Omental fat pad (tissue), 4 donors: ENCODE measurements around the gene CAPN14. TPM values are rescaled to one million over a fixed set of nuclear protein-coding genes. Genes with fewer than 3 reads are reported as not detected.

Experiments
- ATAC-seq: fragments of 150-250 bp; one replicate; pipeline ENCODE4 v1.9.1; 2016; ENCODE audit warnings: mild to moderate bottlenecking, moderate library complexity; ENCODE audit not compliant: low FRiP score
- DNase-seq: peaks from one replicate; pipeline ENCODE4 v3.0.0-alpha.2; 2019; ENCODE audit warnings: low spot score
- total RNA-seq, 4 donors: library from RNA; depleted of rRNA; stranded (reverse); fragments of >200 nt; gene quantifications; one replicate each; pipeline ENCODE4 v1.1.0, GENCODE V29; 2016
- TF ChIP-seq, protein P1 (sequence below), 3 donors: fragments of 450-650 bp; IDR thresholded peaks; one replicate each; pipeline ENCODE4 v1.5.1; 2016 to 2017; ENCODE audit warnings: antibody characterized with exemption in 3 of 3, mild to moderate bottlenecking in 3 of 3, moderate library complexity in 2 of 3

The CAPN14 gene
- total RNA-seq, 4 donors from 2014 or later: 0.13 TPM; not detected in 3

DNA sequence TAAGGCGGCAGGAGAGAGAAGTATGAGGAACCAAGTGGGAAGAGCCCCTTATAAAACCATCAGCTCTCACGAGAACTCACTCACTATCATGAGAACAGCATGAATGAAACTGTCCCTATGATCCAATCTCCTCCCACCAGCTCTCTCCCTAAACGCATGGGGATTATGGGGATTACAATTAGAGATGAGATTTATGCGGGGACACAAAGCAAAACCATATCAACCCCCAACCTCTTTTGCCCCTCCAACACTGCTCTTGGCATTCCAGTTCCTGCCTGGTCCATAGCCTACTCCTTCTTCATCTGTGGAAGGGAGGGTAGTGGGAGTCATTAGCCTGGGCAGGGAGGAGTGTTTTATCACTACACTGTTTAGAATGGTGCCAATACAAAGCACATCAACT, 15.3 kb upstream of the CAPN14 start:
- no peak for DNase-seq
- no peak for ATAC-seq
- TF ChIP-seq, protein P1, sequence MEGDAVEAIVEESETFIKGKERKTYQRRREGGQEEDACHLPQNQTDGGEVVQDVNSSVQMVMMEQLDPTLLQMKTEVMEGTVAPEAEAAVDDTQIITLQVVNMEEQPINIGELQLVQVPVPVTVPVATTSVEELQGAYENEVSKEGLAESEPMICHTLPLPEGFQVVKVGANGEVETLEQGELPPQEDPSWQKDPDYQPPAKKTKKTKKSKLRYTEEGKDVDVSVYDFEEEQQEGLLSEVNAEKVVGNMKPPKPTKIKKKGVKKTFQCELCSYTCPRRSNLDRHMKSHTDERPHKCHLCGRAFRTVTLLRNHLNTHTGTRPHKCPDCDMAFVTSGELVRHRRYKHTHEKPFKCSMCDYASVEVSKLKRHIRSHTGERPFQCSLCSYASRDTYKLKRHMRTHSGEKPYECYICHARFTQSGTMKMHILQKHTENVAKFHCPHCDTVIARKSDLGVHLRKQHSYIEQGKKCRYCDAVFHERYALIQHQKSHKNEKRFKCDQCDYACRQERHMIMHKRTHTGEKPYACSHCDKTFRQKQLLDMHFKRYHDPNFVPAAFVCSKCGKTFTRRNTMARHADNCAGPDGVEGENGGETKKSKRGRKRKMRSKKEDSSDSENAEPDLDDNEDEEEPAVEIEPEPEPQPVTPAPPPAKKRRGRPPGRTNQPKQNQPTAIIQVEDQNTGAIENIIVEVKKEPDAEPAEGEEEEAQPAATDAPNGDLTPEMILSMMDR (IDR thresholded peaks at IDR 0.05): no peak

DNA sequence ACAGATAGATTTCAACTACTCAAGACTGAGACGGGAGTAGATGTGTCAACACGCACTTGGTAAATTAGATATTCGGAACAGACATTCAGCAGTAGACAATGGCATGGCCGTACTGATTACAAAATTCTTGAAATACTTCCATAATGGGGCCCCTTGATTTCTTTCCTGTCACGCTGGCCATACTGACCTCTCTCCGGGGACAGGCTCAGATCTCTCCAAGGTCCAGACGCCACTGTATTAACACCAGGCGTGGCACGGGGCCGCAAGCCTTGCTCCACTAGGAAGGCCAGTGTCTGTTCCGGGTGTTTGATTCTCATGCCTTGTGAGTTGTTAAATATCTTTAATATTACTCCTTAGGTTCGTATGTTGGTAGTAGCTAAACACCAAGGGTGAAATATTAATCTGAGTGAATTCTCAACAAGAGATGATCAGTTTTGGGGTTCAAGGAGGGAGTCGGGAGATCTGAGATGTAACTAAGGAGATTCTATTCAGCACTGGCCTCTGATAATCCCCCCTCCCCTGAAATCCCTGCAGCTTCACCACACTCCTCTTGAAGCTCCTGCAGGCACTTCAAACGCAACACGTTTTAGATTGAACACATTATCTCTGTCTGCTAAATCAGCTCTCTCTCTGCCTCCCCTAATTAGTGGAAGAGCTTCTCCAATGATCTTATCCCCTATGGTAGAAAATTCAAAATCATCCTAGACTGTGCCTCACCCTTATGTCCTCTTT, 14.4 kb upstream of the CAPN14 start:
- no peak for ATAC-seq
- TF ChIP-seq, protein P1 (IDR thresholded peaks at IDR 0.05): no peak
- no peak for DNase-seq

DNA sequence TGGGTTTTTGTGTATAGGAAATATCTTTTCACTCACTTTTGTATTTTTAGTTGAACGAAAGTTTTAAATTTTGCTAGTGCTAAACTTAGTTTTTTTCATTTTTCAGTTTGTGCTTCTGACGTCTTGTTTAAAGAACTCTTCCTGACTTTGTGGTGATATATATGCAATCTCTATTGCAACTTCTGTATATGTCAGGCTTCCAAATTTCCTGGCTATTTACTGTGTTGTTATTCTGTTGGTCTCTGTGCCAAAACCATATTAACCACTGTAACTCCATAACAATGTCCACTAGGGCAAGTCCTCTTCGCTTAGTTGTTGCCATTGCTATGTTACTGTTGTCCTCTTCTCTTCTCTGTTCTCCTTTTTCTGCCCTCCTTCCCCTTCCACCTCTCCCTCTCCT, 13.4 kb upstream of the CAPN14 start:
- no peak for ATAC-seq
- DNase-seq: no peak
- TF ChIP-seq, protein P1 (IDR thresholded peaks at IDR 0.05): no peak

DNA sequence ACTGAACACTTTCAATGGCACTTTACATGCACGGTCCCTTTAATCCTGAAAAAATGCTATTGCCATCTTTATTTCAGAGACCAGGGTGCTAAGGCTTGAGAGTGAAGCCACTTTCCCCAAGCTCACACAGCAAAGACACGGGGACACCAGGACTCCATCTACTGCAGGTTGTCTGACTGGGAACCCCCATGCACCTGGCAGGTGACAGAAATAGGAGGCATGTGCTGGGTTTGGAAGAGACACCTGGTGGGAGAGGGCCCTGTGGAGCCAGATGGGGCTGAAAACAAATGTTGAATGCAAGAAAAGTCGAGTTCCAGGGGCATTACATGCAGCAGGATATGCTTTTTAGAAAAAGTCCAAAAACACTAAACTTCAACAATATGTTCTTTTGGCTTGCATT, 11.4 kb upstream of the CAPN14 start:
- ATAC-seq: no peak
- DNase-seq: no peak
- TF ChIP-seq, protein P1 (IDR thresholded peaks at IDR 0.05): no peak

DNA sequence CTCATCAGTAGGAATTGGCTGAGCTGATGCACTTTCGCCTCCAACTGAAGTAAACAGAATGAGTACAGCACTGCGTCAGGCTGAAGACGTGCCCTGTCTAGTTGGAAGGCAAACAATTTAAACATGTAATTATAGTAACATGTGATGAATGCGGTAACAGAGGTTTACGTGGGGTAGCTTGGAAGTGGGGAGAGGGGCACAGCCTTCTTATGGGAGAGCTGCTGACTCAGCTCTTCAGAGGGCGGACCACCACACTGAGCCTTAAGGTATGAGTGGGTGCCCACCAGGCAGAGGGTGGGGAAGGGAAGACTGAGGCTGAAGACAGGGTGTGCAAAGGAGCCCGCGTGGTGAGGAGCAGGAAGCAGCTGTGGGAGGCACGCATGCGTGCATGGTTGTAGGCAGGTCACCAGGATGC, 10.4 kb upstream of the CAPN14 start:
- ATAC-seq: no peak
- TF ChIP-seq, protein P1 (IDR thresholded peaks at IDR 0.05): no peak
- no peak for DNase-seq

DNA sequence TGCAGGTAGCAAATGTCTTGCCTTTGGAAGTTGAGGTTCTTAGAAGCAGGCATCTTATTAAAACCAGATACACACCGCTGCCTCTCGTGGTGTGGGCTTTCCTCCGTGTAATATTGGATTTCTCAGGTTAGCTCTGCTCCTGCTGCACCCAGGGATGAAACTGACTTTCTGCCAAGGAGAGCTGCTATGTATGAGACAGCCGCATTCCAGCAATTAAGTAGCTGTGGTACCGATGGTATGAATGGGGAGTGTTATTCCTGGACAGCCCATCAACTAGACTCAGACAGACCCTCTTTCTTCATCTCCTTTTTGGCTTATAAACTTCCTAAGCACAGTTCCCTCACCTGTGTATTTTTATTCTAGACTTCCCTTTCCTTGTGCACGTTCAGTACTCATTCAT, 9.8 kb upstream of the CAPN14 start:
- DNase-seq (no peak), ATAC-seq (no peak)
- TF ChIP-seq, protein P1 (IDR thresholded peaks at IDR 0.05): no peak

DNA sequence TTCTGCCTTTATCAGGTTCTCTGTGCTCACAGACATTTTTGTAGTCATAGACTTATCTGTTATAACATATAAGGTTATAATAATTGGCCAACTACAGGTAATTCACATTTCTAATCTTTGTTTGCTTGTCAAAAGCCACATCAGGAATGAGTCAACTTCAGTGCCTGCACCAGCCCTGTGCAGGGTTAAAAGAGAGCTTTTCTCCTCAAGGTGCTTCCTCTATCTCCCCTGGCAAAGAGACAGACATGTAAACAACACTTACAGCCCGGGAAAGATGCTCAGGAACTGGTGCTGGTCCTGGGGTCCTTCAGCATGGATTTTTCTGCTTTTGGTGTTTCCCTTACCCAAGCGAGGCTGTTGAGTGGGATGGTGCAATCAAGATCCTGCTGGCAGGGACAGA, 9.0 kb upstream of the CAPN14 start:
- no peak for ATAC-seq
- TF ChIP-seq, protein P1 (IDR thresholded peaks at IDR 0.05): no peak
- DNase-seq: no peak
